Activated CD4-positive, CD25-positive, alpha-beta regulatory T cell treated with anti-CD3 and anti-CD28 coated beads, Interleukin-2, amount 50 U/mL, for 16 hours (primary cell): Measurements from ENCODE around the gene PIP5K1C.
A peak's percentile ranks its signal among the peaks of the same experiment; 100 is the strongest.

Experiments used
- DNase-seq: peaks from one replicate; pipeline ENCODE4 v3.0.0-alpha.2; 2020; ENCODE audit warnings: low read depth, low spot score

PIP5K1C gene, protein sequence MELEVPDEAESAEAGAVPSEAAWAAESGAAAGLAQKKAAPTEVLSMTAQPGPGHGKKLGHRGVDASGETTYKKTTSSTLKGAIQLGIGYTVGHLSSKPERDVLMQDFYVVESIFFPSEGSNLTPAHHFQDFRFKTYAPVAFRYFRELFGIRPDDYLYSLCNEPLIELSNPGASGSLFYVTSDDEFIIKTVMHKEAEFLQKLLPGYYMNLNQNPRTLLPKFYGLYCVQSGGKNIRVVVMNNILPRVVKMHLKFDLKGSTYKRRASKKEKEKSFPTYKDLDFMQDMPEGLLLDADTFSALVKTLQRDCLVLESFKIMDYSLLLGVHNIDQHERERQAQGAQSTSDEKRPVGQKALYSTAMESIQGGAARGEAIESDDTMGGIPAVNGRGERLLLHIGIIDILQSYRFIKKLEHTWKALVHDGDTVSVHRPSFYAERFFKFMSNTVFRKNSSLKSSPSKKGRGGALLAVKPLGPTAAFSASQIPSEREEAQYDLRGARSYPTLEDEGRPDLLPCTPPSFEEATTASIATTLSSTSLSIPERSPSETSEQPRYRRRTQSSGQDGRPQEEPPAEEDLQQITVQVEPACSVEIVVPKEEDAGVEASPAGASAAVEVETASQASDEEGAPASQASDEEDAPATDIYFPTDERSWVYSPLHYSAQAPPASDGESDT

DNA sequence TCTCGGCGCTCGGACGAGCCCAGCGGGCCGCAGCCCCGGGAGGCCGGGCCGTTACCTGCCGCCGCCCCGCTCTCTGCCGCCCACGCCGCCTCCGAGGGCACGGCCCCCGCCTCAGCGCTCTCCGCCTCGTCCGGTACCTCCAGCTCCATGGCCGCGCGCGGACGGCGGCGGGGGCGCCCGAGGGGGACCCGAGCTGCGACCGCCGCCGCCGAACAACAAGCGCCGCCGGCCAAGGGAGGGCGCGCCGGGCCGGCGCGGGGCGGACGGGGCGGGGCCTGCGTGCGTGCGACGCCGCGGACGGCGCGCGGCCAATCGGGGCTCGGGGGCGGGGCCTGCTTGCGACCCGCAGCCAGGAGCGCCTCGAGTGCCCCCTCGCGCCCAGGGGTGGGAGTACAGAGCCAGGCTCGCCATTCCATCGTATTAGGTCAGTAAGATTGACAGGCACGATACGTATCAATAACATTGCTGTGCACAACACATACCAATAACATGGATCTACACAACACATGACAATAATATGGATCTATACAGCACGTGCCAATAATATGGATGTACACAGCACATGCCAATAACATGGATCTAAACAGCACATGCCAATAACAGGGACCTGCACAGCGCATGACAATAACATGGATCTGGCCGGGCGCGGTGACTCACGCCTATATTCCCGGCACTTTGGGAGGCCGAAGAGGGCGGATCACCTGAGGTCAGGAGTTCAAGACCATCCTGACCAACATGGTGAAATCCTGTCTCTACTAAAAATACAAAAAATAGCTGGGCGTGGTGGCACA lies at the start of gene PIP5K1C:
Gene PIP5K1C (minus strand): TSS at position 227 of the 791 bp plus-strand sequence. CDS start 78 bp downstream, at position 149.
- peak; percentile 85 for DNase-seq

DNA sequence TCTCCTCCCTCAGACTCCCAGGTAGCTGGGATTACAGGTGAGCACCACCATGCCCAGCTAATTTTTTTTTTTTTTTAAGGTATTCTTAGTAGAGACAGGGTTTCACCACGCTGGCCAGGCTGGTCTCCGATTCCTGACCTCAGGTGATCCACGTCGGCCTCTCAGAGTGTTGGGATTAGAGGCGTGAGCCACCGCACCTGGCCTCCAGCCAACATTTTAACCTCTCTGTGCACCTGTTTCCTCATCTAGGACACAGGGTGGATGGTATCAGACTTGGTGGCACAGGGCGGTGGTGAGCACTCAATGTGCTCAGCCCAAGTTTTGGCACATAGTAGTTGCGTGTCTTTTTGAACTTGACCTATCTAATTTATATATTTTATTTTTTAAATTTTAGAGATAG lies 48.7 kb upstream of the PIP5K1C start:
- no peak for DNase-seq

DNA sequence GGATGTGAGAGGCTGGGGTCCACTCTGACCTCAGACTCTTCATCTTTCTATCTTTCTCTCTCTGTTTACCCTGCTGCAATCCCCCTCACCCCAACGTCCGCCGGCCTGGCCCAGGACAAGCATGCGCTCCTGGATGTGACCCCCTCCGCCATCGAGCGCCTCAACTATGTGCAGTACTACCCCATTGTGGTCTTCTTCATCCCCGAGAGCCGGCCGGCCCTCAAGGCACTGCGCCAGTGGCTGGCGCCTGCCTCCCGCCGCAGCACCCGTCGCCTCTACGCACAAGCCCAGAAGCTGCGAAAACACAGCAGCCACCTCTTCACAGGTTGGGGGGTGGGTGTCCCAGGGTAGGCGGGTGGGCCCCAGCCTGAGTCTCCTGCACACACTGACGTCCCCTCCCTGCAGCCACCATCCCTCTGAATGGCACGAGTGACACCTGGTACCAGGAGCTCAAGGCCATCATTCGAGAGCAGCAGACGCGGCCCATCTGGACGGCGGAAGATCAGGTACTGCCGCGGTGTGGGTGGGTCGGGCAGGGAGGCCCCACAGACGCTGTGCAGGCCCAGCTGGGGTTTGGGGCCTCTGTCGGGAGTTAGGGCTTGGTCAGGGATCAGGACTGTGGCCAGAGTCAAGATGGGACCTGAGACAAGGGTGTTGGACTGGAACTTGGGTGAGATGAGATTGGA lies 46.2 kb upstream of the PIP5K1C start:
- DNase-seq: no peak

DNA sequence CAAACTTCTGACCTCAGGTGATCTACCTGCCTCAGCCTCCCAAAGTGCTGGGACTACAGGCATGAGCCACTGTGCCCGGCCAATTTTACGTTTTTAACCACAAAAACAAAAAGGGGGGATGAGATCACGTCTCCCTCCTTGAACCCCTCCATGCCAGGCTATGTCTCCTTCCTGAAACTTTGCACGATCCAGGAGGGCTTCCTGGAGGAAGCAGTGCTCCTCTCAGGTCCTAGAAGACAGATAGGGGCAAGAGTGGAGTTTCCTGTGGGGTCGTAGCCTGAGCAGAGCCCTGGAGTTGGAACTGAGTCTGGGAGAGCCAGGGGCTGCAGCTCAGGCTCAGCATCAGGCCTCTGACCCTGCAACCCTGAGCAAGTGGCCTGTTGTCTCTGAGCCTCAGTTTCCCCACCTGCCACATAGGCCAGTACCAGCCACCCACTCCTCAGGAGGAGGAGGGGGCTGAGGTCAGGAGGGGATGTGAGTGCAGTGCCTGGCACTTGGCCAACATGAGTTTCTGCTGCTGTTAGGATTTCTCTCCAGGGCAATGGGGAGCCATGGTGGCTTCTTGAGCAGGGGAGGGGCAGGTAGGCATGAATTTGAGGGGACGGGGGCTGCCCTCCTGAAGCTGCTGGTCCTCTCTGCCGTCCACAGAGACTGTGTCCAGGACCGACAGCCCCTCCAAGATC lies 45.2 kb upstream of the PIP5K1C start:
- no peak for DNase-seq

DNA sequence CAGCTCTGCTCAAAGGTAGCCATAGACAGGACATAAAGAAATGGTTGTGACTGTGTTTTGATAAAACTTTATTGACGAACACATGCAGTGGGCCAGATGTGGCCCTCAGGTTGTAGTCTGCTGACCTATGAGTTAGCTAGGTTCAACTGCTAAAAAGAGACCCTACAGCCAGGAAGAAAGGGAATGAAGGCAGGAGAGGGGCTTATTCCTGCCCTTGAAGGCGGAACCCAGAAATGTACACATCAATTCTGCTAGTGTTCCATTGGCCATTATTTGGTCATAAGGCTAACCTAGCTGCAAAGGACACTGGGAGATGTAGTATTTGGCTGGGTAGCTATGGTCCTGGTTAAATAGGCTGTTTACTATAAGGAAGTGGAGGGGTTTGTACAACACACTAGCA lies 43.2 kb upstream of the PIP5K1C start:
- no peak for DNase-seq

DNA sequence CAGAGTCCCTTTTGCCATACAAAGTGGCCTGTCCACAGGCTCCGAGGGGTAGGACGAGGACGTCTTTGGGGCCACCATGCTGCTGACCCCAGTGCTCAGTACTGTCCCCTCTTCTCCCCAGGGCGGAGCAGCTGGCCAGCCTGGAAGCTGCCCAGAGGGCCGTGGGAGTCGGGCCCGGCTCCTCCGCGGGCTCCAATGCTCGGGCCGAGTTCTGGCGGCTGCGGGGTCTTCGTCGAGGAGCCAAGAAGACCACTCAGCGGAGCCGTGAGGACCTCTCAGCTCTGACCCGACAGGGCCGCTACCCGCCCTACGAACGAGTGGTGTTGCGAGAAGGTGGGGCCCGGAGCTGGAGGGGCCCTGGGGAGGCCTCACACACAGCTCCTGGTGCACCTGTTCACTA lies 40.2 kb upstream of the PIP5K1C start:
- DNase-seq: no peak

DNA sequence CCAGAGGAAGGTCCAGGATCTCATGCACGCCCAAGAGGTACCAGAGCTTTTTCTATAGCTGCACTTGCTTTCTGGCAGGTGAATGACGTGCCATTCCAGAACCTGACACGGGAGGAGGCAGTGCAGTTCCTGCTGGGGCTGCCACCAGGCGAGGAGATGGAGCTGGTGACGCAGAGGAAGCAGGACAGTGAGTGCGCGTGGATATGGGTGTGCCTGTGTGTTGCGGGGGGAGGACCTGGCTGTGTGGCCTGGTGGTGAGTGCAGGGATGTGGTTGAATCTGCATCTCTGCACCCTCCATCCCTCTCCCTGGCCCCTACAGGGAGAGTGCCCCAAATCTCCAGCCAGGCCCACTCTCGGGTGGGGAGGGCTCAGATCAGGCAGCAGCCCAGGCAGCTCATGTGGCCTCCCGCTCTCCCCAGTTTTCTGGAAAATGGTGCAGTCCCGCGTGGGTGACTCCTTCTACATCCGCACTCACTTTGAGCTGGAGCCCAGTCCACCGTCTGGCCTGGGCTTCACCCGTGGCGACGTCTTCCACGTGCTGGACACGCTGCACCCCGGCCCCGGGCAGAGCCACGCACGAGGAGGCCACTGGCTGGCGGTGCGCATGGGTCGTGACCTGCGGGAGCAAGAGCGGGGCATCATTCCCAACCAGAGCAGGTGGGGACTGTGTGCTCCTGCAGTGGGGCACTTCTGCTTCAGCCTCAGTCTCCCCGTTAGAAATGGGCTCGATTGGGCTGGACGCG lies 38.4 kb upstream of the PIP5K1C start:
- DNase-seq: no peak

DNA sequence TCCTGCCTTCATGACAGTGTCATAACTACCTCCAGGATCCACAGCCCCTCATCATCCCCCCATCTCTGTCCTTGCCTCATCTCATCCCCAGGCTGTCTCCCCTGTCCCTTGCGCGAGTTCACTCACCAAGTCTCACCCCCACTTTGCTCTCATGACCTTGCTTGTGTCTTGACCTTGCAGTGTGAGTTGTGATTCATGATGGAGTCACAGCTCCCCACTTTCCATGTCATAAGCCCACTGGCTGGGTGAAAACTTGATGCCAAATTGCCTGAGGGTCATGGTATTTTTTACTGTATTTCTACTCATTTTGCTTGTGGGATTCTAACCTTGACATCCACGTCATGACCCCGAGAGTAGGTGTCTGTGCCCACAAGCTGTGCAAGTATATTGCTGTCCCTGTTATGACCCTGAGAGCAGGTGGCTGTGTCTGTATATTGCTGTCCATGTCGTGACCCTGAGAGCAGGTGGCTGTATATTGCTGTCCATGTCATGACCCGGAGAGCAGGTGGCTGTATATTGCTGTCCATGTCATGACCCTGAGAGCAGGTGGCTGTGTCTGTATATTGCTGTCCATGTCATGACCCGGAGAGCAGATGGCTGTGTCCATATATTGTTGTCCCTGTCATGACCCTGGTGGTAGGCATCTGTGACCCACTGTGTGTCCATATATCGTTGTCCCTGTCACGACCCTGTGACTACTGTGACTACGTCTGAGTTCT lies 37.4 kb upstream of the PIP5K1C start:
- DNase-seq: no peak

DNA sequence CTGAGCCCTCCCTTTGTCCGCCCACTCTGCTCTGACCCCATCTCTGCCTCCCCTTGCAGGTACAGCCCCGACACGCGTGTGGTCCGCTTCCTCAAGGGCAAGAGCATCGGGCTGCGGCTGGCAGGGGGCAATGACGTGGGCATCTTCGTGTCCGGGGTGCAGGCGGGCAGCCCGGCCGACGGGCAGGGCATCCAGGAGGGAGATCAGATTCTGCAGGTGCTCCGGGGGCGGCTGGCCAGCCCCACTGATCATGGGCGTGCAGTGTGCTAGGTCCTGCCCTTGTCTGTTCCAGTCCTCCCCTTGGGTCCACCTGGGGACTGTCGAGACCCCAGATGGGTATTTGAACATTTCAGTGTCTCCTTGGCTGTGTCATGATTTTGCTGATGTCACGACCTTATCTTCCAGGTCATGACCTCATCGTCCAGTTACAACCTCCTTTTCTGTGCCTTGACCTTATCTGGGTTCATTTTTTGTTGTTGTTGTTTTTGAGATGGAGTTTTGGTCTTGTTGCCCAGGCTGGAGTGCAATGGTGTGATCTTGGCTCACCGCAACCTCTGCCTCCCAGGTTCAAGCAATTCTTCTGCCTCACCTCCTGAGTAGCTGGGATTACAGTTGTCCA lies 35.9 kb upstream of the PIP5K1C start:
- DNase-seq: no peak

DNA sequence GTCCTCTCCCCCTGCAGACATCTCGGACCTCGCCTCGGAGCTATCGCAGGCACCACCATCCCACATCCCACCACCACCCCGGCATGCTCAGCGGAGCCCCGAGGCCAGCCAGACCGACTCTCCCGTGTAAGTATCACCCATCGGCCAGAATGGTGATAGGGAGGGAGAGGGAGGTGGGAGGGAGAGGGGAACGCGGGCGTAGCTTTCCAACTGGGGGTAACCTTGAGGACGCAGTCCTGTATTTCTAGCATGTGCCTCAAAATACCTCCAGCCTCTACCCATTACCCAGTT lies 34.0 kb upstream of the PIP5K1C start:
- DNase-seq: no peak

DNA sequence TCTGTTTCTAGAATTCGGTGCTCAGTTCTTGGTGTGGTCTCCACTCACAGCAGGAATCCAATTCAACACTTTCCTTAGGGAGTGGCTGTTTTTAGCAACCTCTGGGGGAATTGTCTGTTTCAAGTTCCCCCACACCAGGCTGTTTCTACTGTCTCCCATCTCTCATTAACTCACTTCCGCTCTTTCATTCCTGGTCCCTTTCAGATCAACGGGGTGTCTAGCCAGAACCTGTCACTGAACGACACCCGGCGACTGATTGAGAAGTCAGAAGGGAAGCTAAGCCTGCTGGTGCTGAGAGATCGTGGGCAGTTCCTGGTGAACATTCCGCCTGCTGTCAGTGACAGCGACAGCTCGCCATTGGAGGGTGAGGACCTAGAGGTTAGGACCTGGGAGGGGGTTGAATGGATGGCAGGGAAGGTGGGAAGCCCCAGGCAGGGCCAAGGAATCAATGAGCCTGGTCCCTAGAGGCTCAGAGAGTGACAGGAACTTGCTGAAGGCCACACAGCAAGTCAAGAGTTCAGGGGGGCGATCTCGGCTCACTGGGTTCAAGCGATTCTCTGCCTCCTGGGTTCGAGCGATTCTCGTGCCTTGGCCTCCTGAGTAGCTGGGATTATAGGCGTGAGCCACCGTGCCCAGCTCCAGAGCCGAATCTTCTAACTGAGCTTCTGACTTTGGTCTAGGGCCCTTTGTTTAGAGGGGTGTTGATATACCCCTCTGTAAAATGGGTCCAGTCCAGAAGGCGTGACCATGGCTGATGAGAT lies 33.5 kb upstream of the PIP5K1C start:
- DNase-seq: no peak

DNA sequence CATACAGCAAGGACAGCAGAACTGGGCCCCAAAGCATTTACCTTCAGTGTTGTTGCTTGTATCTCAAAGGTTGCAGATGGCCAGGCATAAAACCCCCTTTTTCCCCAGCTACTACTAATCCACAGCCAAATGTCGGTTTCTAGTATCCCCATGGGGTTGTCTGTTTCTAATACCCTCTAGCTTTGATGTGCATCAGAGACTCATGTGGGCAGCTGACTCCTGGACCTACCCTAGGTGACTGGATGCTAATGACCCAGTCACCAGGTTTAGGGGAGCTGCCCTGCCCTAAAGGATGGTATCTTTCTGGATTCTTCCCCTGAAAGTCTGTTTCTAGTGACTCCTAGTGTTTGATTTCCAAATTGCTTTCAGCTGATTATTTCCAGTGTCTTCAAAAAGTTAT lies 31.8 kb upstream of the PIP5K1C start:
- no peak for DNase-seq

DNA sequence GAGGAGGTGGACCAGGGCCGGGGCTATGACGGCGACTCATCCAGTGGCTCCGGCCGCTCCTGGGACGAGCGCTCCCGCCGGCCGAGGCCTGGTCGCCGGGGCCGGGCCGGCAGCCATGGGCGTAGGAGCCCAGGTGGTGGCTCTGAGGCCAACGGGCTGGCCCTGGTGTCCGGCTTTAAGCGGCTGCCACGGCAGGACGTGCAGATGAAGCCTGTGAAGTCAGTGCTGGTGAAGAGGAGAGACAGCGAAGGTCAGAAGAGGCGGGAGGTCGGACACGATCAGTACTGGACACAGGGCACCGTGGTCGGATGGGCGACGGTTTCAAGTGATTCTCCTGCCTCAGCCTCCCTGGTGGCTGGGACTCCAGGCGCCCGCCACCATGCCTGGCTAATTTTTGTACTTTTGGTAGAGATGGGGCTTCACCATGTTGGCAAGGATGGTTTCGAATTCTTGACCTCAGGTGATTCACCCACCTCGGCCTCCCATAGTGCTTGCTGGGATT lies 30.2 kb upstream of the PIP5K1C start:
- DNase-seq: no peak

DNA sequence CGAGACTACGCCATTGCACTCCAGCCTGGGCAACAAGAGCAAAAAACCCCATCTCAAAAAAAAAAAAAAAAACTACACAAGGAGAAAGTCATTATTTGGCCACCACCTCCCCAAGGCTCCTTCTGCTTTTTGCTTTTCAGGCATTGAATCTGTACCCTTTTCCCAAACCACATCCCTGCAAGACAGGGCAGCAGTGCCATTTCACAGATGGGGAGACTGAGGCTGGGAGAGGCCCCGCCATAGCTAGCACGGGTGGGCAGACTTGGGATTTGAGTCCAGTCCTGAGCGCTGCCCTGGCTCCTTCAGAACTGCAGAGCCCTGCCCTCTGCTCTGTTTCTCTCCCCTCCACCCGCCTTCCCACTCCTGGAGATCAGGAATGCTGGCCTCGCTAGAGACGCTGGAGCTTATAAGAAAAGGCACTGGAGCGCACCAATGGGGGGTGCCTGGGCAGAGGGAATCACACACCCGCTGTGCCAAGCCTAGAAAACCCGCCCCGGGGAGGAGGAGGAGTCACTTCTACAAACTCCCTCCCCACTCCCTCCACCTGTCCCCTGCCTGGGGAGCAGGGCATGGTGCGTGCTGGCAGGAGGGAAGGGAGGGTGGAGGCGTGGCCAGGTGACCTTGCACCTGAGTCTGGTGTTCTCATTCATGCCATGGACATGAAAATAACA lies 25.5 kb upstream of the PIP5K1C start:
- DNase-seq: no peak

DNA sequence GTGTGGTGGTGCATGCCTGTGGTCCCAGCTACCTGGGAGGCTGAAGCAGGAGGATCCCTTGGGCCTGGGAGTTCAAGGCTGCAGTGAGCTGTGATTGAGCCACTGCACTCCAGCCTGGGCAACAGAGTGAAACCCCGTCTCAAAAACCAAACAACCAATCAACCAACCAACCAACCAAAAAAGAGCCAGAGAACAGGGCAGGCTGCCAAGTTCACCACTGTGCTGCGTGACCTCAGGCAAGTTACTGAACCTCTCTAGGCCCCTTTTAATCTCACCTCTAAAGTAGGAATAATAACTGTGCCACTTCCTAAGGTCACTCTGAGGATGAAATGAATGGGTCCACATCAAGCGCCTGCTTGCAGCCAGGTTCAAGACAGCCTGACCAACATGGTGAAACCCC lies 24.9 kb upstream of the PIP5K1C start:
- no peak for DNase-seq

DNA sequence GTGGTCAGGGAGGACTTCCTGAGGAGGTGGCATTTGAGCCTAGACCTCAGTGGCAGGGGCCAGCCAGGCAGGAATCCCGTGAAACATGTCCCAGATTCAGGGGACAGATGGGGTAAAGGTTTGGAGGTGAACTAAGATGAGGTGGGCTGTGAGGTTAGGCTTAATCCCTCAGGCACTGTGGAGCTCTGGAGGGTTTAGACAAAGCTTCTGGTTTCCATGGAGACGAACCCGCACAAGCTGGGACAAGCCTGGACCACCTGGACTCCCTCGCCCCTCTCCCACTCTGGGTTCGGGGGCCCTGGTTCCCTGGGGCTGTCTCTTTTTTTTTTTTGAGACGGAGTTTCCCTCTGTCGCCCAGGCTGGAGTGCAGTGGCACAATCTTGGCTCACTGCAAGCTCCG lies 23.6 kb upstream of the PIP5K1C start:
- DNase-seq: no peak

DNA sequence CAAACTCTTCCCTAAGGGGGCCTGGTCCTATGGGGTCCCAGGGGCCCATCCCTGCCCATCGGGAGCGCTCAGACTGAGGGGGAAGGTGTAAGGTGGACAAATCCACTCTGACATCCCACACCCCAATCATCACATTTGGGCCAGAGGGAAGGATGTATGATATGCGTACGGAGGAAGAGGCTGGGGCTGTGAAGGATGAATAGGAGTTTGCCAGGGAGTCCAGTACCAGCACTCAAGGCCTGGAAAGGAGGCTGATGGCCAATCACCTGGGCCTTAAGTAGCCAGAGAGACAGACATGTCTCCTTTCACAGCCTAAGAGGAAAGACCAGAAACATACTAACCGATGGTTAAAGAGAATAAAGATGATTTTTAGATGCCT lies 22.8 kb upstream of the PIP5K1C start:
- no peak for DNase-seq

DNA sequence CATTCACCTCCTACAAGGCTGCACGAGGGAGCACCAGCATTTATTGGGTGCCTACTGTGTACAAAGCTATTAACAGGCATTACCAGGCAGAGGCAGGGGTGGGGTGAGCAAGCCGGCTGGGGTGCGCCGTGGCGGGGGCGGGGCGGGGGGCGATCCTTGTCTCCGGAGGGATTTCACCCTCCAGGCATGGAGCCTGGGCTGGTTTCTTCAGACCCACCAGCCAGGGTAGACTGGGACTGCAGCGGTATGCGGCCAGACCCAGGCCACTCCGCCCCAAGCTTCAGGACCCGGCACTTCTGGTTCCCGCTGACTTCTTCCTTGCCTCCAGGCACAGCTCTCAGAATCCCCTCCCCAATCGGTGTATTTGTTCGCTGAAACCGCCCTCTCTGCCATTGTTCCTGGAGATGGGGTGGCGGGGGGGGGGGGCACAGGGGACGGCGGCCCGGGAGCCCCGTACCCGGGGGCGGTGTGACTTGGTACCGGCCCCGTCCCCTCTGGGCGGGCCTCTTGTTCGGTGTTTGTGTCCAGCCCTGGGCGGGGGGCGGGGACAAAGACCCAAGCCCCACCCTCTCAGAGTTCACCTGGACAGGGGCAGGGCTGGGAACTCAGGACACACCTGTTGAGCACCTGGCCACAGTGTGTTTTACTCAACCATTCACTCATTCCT lies 22.3 kb upstream of the PIP5K1C start:
- no peak for DNase-seq
